HG03097 (cell line): ENCODE data around the gene XPNPEP1.

ENCODE experiments used
- ATAC-seq: cut with Tn5 transposase; IDR thresholded peaks from one replicate; pipeline ENCODE4 v1.9.1; 2021; ENCODE audit not compliant: unreplicated experiment, low FRiP score

Gene XPNPEP1

GRCh38 chr10:109922976-109923921 lies at the start of gene XPNPEP1:
XPNPEP1 (minus strand) TSS chr10:109923511; CDS start chr10:109923433, 78 bp downstream.
- ATAC-seq = peak; percentile 96

- no peak for ATAC-seq
Observed at GRCh38 chr10:109972372-109973001, 49.2 kb upstream of the XPNPEP1 start.

- no peak for ATAC-seq
Observed at GRCh38 chr10:109971634-109972033, 48.3 kb upstream of the XPNPEP1 start.

DNA sequence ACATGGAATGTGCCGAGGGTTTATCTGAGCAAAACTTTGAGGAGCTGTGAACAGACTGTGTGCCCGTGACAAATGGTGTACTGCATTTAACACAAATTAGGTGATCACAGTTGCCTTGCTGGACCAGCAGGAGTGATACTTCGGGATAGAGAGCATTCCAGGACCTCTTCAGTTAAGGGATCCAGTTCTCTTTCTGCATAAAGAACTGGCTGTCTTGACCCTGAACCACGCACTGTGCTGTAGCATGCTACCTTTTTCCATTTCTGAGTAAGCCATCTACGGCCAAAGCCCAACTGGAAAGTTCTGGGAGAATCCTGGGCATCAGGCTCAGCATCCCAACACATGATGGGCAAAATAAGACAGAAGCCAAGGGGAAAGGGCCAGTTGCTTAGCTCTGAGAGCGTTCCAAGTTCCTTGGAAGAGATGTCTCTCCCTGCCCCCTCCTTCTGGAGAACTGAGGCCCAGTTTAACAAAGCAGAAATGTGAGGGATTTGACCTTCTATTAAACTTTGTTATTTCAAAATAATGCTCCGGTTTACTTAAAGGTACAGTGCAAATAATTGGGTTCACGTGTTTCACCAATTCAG lies 46.5 kb upstream of the XPNPEP1 start:
- ATAC-seq = no peak

- no peak for ATAC-seq
Observed at GRCh38 chr10:109968953-109969759, 45.8 kb upstream of the XPNPEP1 start.

DNA sequence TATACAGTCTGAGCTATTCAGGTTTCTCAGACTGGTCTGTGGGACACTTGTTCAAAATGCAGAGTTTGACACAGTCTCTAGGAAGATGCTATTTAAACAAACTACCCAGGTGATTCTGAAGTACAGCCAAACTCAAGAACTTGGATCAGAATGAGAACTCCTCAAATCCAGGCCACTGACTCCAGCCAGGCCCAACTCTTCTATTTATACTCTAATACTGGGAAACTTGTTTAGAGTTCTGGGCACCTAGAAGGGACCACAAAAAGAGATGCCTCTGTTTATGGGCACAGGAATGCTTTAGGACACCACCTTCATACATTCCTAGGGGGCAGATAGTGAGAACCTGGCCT lies 44.4 kb upstream of the XPNPEP1 start:
- ATAC-seq = no peak

- ATAC-seq = no peak
Observed at GRCh38 chr10:109966961-109967738, 43.8 kb upstream of the XPNPEP1 start.

DNA sequence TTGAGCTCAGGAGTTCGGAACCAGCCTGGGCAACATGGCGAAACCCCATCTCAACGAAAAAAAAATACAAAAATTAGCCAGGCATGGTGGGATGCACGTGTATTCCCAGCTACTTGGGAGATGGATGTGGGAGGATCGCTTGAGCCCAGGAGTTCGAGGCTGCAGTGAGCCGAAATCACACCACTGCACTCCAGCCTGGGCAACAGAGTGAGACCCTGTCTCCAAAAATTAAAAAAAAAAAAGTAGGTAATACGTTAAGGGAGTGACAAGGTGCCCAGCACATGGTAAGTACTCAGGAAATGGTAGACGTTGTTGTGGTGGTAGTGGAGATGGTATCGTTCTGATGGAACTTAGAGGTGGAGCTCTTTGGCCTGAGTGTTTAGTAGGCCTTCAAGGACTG lies 41.0 kb upstream of the XPNPEP1 start:
- no peak for ATAC-seq

- no peak for ATAC-seq
Observed at GRCh38 chr10:109963439-109963838, 40.1 kb upstream of the XPNPEP1 start.

GRCh38 chr10:109962247-109962646 lies 38.9 kb upstream of the XPNPEP1 start:
- ATAC-seq = no peak

DNA sequence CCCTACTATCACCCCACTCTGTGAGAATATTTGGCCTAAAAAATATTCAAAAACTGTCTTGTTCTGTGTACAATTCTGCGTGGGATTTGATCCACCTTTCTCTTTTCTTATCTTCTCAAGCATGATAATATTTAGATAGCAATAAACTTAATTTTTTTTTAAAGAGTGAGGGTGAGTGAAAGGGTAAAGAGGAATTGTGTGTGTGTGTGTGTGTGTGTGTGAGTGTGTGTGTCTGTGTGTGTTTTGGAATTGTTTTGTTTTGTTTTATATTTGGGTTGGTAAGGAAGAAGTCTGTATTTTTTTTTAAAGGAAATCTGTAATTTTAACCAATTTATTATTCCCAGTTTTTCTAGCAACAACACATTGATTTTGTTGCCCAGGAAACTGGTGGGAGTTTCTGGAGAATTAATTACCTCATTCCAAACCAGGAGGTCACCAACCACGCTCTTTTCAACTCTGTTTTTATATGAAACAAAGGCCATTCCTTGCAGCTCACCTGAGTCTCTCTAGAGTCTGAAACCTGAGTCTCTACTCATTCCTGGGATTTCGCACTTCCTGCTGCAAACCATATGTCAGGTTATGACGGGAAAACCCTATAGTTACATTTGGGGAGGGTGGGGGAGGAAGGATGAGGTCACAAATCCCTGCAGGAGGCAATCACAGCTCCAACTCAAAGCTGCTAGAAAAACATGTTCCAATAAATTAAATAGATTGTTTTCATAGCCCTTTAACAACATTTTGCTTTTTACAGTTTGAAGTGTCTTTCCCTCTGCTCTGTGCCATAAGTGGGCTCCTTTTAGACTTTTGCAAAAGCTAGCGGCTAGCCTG lies 38.1 kb upstream of the XPNPEP1 start:
- no peak for ATAC-seq

- no peak for ATAC-seq
Observed at GRCh38 chr10:109960682-109961081, 37.4 kb upstream of the XPNPEP1 start.

DNA sequence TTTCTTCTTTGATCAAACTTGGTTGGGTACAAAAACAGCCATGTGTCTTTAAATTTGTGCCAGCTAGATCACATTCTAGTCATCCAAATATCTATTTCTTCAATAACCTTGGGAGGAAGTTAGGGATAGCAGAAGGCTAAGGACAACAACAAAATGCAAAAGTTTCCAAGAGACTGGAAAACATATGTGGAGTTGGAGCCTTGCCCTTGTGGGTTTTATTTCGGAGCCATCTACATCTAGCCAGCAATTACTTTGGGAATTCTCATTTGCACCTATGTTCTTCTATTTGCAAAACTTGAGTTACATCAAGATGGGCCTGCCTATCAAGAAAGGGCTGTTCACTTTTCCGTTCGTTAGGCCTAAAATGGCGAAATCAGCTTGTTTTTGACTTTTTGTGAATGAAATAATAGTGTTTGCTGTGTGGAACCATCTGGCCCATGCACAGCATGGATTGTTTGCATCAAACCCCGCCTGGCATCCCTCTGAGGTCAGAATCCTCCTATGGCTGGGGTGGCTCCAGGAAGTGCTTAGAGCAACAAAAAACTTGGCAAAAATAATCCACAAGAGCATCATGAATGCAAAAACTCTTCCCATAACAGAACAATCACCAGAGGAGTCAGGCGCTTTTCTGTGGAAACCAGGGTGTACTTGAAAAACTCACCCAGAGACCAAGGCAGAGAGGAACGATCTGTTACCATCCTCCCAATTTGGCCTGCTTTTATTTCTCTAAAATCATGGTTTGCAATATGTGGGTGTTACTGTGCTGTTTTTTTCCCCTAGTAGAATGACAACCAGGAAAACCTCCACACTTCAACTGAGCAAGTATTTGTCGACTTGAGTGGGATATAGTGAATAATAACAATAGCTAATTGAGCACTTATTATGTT lies 36.2 kb upstream of the XPNPEP1 start:
- no peak for ATAC-seq

- ATAC-seq = no peak
Observed at GRCh38 chr10:109958059-109958458, 34.7 kb upstream of the XPNPEP1 start.

DNA sequence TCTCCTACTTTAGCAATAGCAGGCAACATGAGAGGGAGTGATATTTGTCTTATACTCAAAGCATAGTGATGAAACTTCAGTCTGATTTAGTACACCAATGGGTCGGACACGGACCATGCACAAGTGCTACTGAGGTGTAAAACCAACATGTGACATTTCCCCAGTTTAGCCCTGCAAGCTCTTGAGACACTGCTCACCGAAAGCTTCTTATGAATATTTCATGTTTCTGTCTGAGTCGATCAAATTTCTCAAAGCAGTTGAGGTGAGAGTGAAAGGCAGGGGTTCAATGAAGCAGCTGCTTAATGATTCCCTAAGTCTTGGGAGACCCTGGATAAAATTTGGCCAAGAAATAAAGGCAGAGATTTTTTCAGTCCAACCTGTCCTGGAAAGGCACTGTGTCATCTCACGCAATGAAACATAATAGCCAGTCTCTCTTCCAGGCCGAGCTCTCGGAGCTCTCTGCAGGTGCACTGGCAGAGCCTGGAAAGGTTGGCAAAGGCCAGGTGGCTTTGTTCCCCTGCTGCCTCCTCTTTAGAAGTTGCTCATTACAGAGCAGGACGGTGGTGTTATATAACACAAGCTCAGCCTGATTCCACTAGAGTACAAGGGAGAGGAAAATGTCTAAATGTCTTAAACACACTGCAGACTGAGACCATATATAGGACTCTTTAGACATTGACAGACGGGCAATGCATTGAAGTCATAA lies 33.9 kb upstream of the XPNPEP1 start:
- peak; percentile 93 for ATAC-seq

DNA sequence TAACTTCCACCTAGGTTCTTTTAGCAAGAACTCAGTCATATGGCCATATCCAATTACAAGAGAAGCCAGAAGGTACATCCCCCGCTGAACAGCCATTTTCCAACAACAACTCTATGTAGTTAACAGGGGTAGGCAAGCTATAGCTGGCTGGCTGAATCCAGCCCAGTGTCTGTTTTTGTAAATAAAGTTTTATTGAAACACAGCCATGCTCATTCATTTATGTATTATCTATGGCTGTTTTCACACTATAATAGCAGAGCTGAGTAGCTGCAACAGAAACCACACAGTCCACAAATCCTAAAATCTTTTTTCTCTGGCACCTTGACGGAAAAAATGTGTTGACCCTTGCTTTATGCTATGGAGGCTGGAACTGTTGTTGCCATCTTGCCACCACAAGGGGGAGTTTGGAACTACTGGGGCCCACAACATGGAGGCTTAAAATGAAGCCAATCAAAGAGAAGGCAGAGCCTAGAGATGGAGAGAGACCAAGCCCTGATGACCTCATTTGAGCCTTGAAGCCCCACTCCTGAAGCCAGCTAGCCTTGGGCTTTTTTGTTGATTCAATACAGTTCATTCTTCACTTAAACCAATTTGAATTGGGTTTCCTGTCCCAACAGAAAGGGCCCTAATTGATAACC lies 33.3 kb upstream of the XPNPEP1 start:
- peak; percentile 79 for ATAC-seq

DNA sequence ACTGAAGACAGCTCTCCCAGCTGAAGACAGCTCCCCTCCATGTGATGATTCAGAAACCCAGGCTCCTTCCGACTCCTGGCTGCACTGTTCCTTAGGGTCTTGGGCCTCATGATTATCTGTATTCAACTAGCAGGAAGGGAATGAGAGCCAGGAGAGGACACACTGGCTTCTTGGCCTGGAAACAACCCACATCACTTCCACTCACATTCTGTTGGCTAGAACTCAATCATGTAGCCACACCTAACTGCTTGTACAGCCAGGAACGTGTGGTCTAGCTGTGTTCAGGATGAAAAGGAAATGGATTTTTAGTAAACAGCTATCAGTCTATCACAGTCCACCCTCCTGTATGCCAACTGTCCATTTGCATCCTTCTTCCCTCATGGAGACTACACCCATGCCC lies 30.5 kb upstream of the XPNPEP1 start:
- no peak for ATAC-seq
